Activated CD8-positive, alpha-beta T cell treated with anti-CD3 and anti-CD28 coated beads for 36 hours (primary cell): Measurements from ENCODE around the gene PUM1. TPM values are rescaled to one million over a fixed set of nuclear protein-coding genes. Genes with fewer than 3 reads are reported as not detected.
"Not testable (repeated sequence)": the region's sequence is repeated elsewhere in the genome, so short reads cannot be mapped to it uniquely, and the experiment has no call there.

Source experiments
- ATAC-seq: fragments of 200-7000 bp; cut with Tn5 transposase; one replicate; pipeline ENCODE4 v1.10.0; 2021; ENCODE audit warnings: mild to moderate bottlenecking, moderate library complexity
- CTCF ChIA-PET: fragments of 350-600 bp; sonication (Branson Sonifier 250); formaldehyde crosslinking; loops from one replicate; lab custom pipeline; 2021; ENCODE audit warnings: antibody characterized with exemption; lab: Charles Lee
- POLR2A ChIA-PET: fragments of 350-600 bp; sonication (Branson Sonifier 250); formaldehyde crosslinking; loops from one replicate; lab custom pipeline; 2021; ENCODE audit warnings: antibody characterized with exemption; lab: Charles Lee
- DNase-seq: peaks from one replicate; pipeline ENCODE4 v3.0.0-alpha.2; 2020
- H3K27ac Mint-ChIP-seq: one replicate; pipeline ENCODE4 v1.8.0; 2021; ENCODE audit warnings: mild to moderate bottlenecking, mixed read lengths
- H3K27me3 Mint-ChIP-seq: one replicate; pipeline ENCODE4 v1.8.0; 2021; ENCODE audit warnings: mixed read lengths
- H3K36me3 Mint-ChIP-seq: one replicate; pipeline ENCODE4 v1.8.0; 2021; ENCODE audit warnings: low read depth, mixed read lengths
- H3K4me1 Mint-ChIP-seq: one replicate; pipeline ENCODE4 v1.8.0; 2021; ENCODE audit warnings: low read depth, mixed read lengths
- H3K4me3 Mint-ChIP-seq: one replicate; pipeline ENCODE4 v1.8.0; 2021; ENCODE audit warnings: mild to moderate bottlenecking, moderate library complexity, mixed read lengths
- H3K9me3 Mint-ChIP-seq: one replicate; pipeline ENCODE4 v1.8.0; 2021; ENCODE audit warnings: mixed read lengths
- intact Hi-C: fragments of 100-400 bp; cut with micrococcal nuclease; formaldehyde crosslinking; loops from one replicate; pipeline ENCODE4 v1.10.0; 2022
- total RNA-seq, 2 experiments: library from RNA; stranded (reverse); gene quantifications; one replicate each; pipeline ENCODE4 v1.2.3, GENCODE V29; 2021
- TF ChIP-seq, protein P1 (sequence below): fragments of 200-600 bp; IDR thresholded peaks from one replicate; pipeline ENCODE4 v1.8.0; 2022; ENCODE audit warnings: antibody characterized with exemption, mild to moderate bottlenecking

The PUM1 gene
- total RNA-seq, 2 experiments from 2014 or later, result 98.0 to 99.0 TPM

DNA sequence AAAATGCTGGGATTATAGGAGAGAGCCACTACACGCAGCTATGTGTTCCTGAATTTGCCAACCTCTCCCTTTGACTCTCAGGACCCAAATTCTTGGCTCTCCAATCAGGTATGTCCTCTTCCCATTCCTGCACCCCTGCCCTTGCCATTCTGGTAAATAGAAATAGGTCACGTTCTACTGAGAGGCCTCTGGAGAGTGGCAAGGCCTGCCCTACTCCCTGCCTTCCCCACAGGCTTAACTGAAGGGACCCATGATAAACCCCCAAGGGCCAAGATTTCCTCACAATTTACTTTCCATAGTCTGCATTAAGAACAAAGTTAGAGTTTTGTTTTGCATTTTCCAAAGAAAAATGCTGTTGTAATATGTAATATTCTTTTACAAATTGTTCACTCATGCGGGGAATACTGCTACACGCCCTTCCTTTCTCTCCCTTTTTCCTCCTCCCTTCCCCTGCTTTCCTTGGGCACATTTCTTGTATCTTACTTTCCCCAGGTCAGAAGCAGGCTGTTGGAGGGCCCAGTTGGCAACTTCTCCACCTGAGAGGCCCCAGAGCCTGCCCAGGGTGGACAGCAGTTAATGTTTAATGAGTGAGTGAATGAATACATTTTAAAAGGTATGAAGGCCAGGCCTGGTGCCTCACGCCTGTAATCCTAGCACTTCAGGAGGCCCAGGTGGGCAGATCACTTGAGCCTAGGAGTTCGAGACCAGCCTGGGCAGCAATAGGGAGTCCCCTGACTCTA, 33.9 kb upstream of the PUM1 start:
- Mint-ChIP-seq H3K9me3 (no peaks in the 10 kb centered on the region), H3K4me3 (no peak overlapping the region), H3K4me1 (no peaks in the 10 kb centered on the region), H3K36me3 (no peaks in the 10 kb centered on the region), H3K27ac (no peak overlapping the region), H3K27me3 (no peaks in the 10 kb centered on the region)
- POLR2A ChIA-PET, result no interaction called here
- CTCF ChIA-PET, result no interaction called here
- intact Hi-C loops, result no loop called here
- DNase-seq (no peak), ATAC-seq (no peak)
- TF ChIP-seq, protein P1, sequence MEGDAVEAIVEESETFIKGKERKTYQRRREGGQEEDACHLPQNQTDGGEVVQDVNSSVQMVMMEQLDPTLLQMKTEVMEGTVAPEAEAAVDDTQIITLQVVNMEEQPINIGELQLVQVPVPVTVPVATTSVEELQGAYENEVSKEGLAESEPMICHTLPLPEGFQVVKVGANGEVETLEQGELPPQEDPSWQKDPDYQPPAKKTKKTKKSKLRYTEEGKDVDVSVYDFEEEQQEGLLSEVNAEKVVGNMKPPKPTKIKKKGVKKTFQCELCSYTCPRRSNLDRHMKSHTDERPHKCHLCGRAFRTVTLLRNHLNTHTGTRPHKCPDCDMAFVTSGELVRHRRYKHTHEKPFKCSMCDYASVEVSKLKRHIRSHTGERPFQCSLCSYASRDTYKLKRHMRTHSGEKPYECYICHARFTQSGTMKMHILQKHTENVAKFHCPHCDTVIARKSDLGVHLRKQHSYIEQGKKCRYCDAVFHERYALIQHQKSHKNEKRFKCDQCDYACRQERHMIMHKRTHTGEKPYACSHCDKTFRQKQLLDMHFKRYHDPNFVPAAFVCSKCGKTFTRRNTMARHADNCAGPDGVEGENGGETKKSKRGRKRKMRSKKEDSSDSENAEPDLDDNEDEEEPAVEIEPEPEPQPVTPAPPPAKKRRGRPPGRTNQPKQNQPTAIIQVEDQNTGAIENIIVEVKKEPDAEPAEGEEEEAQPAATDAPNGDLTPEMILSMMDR, result no peak

DNA sequence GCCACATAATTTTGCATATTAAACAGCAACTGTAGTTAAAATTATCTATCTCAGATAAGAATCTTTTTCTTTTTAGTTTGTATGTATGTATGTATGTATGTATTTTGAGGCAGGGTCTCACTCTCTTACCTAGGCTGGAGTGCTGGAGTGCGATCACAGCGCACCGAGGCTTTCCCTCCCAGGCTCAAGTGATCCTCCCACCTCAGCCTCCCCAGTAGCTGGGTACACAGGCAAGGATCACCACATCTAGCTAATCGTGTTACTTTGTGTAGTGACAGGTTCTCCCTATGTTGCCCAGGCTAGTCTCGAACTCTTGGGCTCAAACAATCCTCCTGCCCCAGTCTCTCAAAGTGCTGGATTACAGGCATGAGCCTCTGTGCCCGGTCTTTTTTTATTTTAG, 30.5 kb upstream of the PUM1 start:
- no peak overlapping the region for H3K27ac Mint-ChIP-seq
- no peaks in the 10 kb centered on the region for H3K27me3 Mint-ChIP-seq
- ChIA-PET POLR2A (no interaction called here), CTCF (no interaction called here)
- DNase-seq, result no peak
- no peaks in the 10 kb centered on the region for H3K9me3 Mint-ChIP-seq
- TF ChIP-seq, protein P1, result no peak
- no peak overlapping the region for H3K4me3 Mint-ChIP-seq
- ATAC-seq, result no peak
- H3K4me1 Mint-ChIP-seq, result no peaks in the 10 kb centered on the region
- intact Hi-C loops, result no loop called here
- H3K36me3 Mint-ChIP-seq, result no peaks in the 10 kb centered on the region

DNA sequence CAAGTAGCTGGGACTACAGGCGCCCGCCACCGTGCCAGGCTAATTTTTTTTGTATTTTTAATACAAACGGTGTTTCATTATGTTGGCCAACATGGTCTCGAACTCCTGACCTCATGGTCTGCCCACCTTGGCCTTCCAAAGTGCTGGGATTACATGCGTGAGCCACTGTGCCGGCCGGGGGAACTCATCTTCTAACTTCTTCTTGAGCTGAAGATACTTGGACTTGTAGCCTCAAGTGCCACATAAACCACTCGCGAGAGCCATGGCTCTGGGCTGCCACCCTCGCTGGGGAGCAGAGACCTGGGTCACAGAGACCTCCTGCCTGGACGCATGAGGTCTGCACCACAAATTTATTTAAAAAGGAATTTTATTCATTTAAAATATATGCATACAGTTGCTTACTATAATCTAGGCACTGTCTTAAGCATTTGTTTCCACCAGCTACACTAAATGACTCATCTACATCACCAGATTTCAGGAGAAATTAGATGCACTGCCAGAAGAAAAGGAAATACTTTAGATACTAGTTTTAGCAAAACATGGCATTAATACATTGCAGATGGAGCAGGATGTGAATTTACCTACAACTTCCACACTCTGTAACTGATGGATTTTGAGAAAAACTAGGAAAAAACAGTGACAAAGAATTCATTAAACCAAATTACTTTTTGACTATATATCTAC, 29.9 kb upstream of the PUM1 start:
- TF ChIP-seq, protein P1, result no peak
- intact Hi-C loops, result no loop called here

DNA sequence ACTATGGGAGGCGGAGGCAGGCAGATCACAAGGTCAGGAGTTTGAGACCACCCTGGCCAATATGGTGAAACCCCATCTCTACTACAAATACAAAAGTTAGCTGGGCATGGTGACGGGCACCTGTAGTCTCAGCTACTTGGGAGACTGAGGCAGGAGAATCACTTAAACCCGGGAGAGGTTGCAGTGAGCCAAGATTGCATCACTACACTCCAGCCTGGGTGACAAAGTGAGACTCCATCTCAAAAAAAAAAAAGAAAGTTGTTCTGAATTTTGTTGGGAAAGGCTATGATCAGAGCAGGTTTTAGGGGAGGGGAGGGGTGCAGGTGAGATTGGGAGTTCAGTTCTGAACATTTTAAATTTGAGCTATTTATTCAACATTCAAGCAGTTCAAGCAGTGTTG, 22.6 kb upstream of the PUM1 start:
- ATAC-seq, DNase-seq, intact Hi-C loops, H3K27me3 Mint-ChIP-seq, H3K4me3 Mint-ChIP-seq, H3K9me3 Mint-ChIP-seq, CTCF ChIA-PET, H3K4me1 Mint-ChIP-seq, H3K27ac Mint-ChIP-seq, H3K36me3 Mint-ChIP-seq: not testable (repeated sequence)
- POLR2A ChIA-PET, result interaction anchor here (0.7 kb wide), 1 partner anchor 298 kb away, joined by 5 read pairs; no protein-coding TSS in a partner anchor

More for the DNA sequence above, 29.9 kb upstream of the PUM1 start:
- Mint-ChIP-seq H3K9me3 (no peaks in the 10 kb centered on the region), H3K36me3 (no peaks in the 10 kb centered on the region), H3K27me3 (no peaks in the 10 kb centered on the region), H3K27ac (no peak overlapping the region), H3K4me1 (no peaks in the 10 kb centered on the region), H3K4me3 (no peak overlapping the region)
- ATAC-seq (no peak), DNase-seq (no peak)
- CTCF ChIA-PET, result no interaction called here
- POLR2A ChIA-PET, result no interaction called here

DNA sequence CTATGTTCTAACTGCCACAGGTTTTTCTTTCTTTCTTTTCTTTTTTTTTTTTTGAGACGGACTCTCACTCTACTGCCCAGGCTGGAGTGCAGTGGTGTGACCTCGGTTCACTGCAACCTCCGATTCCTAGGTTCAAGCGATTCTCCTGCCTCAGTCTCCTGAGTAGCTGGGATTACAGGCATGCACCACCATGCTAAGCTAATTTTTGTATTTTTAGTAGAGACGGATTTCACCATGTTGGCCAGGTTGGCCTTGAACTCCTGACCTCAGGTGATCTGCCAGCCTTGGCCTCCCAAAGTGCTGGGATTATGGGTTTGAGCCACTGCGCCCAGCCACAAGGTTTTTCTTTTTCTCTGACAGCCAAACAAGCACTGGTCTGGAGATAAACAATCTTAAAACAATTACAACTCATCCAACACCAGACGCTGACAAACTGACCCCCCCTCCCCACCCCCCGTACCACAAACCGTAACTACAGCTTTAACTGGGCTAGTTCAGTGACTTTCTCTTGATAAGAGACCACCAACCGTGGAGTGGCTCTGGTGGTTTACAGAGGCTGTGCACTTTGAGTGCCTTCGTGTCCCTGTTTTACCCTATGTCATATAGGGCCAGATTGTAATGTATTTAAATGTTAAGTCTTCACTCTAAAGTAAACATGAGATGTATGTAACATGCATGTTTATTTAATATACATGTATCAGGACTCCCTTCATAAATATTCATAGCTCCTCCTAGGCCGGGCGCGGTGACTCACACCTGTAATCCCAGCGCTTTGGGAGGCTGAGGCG, 19.5 kb upstream of the PUM1 start:
- ChIA-PET CTCF (no interaction called here), POLR2A (no interaction called here)
- ATAC-seq (no peak), DNase-seq (no peak)
- no peaks in the 10 kb centered on the region for H3K4me1 Mint-ChIP-seq
- peaks cover 2% of the 10 kb centered on the region for H3K27me3 Mint-ChIP-seq
- H3K9me3 Mint-ChIP-seq, result no peaks in the 10 kb centered on the region
- TF ChIP-seq, protein P1, result no peak
- no peaks in the 10 kb centered on the region for H3K36me3 Mint-ChIP-seq
- intact Hi-C loops, result no loop called here
- no peak overlapping the region for H3K4me3 Mint-ChIP-seq
- H3K27ac Mint-ChIP-seq, result no peak overlapping the region
